ENCODE results near the gene DHX30. TPM values are rescaled to one million over a fixed set of nuclear protein-coding genes. Genes with fewer than 3 reads are reported as not detected.
"Not testable (repeated sequence)": the region's sequence is repeated elsewhere in the genome, so short reads cannot be mapped to it uniquely, and the experiment has no call there.

The DHX30 gene, protein sequence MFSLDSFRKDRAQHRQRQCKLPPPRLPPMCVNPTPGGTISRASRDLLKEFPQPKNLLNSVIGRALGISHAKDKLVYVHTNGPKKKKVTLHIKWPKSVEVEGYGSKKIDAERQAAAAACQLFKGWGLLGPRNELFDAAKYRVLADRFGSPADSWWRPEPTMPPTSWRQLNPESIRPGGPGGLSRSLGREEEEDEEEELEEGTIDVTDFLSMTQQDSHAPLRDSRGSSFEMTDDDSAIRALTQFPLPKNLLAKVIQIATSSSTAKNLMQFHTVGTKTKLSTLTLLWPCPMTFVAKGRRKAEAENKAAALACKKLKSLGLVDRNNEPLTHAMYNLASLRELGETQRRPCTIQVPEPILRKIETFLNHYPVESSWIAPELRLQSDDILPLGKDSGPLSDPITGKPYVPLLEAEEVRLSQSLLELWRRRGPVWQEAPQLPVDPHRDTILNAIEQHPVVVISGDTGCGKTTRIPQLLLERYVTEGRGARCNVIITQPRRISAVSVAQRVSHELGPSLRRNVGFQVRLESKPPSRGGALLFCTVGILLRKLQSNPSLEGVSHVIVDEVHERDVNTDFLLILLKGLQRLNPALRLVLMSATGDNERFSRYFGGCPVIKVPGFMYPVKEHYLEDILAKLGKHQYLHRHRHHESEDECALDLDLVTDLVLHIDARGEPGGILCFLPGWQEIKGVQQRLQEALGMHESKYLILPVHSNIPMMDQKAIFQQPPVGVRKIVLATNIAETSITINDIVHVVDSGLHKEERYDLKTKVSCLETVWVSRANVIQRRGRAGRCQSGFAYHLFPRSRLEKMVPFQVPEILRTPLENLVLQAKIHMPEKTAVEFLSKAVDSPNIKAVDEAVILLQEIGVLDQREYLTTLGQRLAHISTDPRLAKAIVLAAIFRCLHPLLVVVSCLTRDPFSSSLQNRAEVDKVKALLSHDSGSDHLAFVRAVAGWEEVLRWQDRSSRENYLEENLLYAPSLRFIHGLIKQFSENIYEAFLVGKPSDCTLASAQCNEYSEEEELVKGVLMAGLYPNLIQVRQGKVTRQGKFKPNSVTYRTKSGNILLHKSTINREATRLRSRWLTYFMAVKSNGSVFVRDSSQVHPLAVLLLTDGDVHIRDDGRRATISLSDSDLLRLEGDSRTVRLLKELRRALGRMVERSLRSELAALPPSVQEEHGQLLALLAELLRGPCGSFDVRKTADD
- 44.5 TPM for polyA plus RNA-seq
- long read RNA-seq, donor 1, full-length matches to known transcripts = 9 of 9 reads
- long read RNA-seq, donor 1, partial matches to known transcripts = 0 of 9 reads
- long read RNA-seq, donor 1, other reads (novel, unspliced or antisense) = 0 of 9 reads
- long read RNA-seq, donor 2, full-length matches to known transcripts = 8 of 28 reads
- long read RNA-seq, donor 2, partial matches to known transcripts = 20 of 28 reads
- long read RNA-seq, donor 2, other reads (novel, unspliced or antisense) = 0 of 28 reads
- long read RNA-seq, donor 3 = 0 reads
- long read RNA-seq, donor 4, partial matches to known transcripts = 0 of 1 reads
- long read RNA-seq, donor 4, other reads (novel, unspliced or antisense) = 0 of 1 reads
- long read RNA-seq, donor 5, partial matches to known transcripts = 0 of 2 reads
- long read RNA-seq, donor 5, other reads (novel, unspliced or antisense) = 0 of 2 reads
- long read RNA-seq, donor 6, full-length matches to known transcripts = 6 of 15 reads
- long read RNA-seq, donor 6, partial matches to known transcripts = 9 of 15 reads
- long read RNA-seq, donor 6, other reads (novel, unspliced or antisense) = 0 of 15 reads
- long read RNA-seq, donor 7, full-length matches to known transcripts = 8 of 8 reads
- long read RNA-seq, donor 7, partial matches to known transcripts = 0 of 8 reads
- long read RNA-seq, donor 7, other reads (novel, unspliced or antisense) = 0 of 8 reads
- long read RNA-seq, donor 8, full-length matches to known transcripts = 9 of 14 reads
- long read RNA-seq, donor 8, partial matches to known transcripts = 5 of 14 reads
- long read RNA-seq, donor 8, other reads (novel, unspliced or antisense) = 0 of 14 reads
- long read RNA-seq, donor 9, full-length matches to known transcripts = 13 of 23 reads
- long read RNA-seq, donor 9, partial matches to known transcripts = 10 of 23 reads
- long read RNA-seq, donor 9, other reads (novel, unspliced or antisense) = 0 of 23 reads
- long read RNA-seq, donor 10, full-length matches to known transcripts = 12 of 17 reads
- long read RNA-seq, donor 10, partial matches to known transcripts = 5 of 17 reads
- long read RNA-seq, donor 10, other reads (novel, unspliced or antisense) = 0 of 17 reads
- long read RNA-seq, donor 11, partial matches to known transcripts = 0 of 5 reads
- long read RNA-seq, donor 11, other reads (novel, unspliced or antisense) = 0 of 5 reads

- Histone ChIP-seq H3K4me3 (ENCODE audit: low read length) (peak within 1 kb of the TSS; percentile 75), H3K9me3 (ENCODE audit: control insufficient read depth, low read depth, low read length) (no peaks in the 10 kb centered on the region), H3K27me3 (ENCODE audit: control insufficient read depth, insufficient read depth, low read length) (no peaks in the 10 kb centered on the region), H3K4me1 (ENCODE audit: control insufficient read depth, insufficient read depth, low read length) (peaks cover 10% of the 10 kb centered on the region), H3K27ac (ENCODE audit: low read length) (peak within 1 kb of the TSS; percentile 88), H3K36me3 (ENCODE audit: control insufficient read depth, insufficient read depth, low read length) (peaks cover 13% of the 10 kb centered on the region)
- WGBS (ENCODE audit: insufficient coverage, low lambda C conversion rate) = no CpG with 5 or more reads among the region's 90 CpGs
- peak; percentile 88 to 94 for DNase-seq
Observed at GRCh38 chr3:47802734-47803479, at the start of gene DHX30. DHX30 (plus strand) TSS chr3:47803138; CDS start chr3:47810684, 7,546 bp downstream.

DNA sequence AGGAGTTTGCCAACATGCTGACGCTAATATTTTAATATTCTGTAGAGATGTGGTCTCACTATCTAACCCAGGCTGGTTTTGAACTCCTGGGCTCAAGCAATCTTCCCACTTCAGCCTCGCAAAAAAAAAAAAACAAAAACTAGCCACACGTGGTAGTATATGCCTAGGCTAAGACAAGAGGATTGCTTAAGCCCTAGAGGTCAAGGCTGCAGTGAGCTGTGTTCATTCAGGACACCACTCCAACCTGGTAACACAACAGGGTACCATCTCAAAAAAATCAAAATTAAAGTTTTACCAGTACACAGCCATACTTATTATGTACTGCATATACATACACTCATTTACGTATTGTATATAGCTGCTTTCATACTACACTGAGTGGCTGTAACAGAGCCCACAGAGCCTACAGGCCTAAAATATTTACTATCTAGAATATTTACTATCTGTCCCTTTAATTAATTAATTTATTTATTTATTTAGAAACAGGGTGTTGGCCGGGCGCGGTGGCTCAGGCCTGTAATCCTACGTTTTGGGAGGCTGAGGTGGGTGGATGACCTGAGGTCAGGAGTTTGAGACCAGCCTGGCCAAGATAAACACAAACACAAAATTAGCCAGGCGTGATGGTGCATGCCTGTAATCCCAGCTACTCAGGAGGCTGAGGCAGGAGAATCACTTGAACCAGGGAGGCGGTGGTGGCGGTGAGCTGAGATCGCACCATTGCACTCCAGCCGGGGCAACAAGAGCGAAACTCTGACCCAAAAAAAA lies 44.5 kb upstream of the DHX30 start:
- DNase-seq = no peak
- Histone ChIP-seq H3K9me3 (ENCODE audit: control insufficient read depth, low read depth, low read length) (no peaks in the 10 kb centered on the region), H3K4me1 (ENCODE audit: control insufficient read depth, insufficient read depth, low read length) (no peaks in the 10 kb centered on the region), H3K27ac (ENCODE audit: low read length) (no peak overlapping the region), H3K27me3 (ENCODE audit: control insufficient read depth, insufficient read depth, low read length) (no peaks in the 10 kb centered on the region), H3K4me3 (ENCODE audit: low read length) (no peak overlapping the region), H3K36me3 (ENCODE audit: control insufficient read depth, insufficient read depth, low read length) (peaks cover 28% of the 10 kb centered on the region)
- 100% methylated on average over 1 of the region's 14 CpGs for WGBS (ENCODE audit: insufficient coverage, low lambda C conversion rate)

DNA sequence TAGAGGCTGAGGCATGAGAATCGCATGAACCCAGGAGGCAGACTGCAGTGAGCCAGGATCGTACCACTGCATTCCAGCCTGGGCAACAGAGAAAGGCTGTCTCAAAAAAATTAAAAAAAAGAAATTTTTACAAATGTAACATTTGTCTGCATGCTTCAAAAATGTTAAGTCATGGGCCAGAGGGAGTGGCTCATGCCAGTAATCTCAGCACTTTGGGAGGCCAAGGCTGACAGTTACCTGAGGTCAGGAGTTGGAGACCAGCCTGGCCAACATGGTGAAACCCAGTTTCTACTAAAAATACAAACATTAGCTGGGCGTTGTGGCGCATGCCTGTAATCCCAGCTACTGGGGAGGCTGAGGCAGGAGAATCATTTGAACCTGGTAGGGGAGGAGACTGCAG lies 42.7 kb upstream of the DHX30 start:
- not testable (repeated sequence) for H3K27me3 ChIP-seq (ENCODE audit: control insufficient read depth, insufficient read depth, low read length); H3K4me3 ChIP-seq (ENCODE audit: low read length); H3K4me1 ChIP-seq (ENCODE audit: control insufficient read depth, insufficient read depth, low read length); H3K9me3 ChIP-seq (ENCODE audit: control insufficient read depth, low read depth, low read length); H3K27ac ChIP-seq (ENCODE audit: low read length); DNase-seq
- WGBS (ENCODE audit: insufficient coverage, low lambda C conversion rate) = no CpG with 5 or more reads among the region's 4 CpGs
- H3K36me3 ChIP-seq (ENCODE audit: control insufficient read depth, insufficient read depth, low read length) = peaks cover 31% of the 10 kb centered on the region

DNA sequence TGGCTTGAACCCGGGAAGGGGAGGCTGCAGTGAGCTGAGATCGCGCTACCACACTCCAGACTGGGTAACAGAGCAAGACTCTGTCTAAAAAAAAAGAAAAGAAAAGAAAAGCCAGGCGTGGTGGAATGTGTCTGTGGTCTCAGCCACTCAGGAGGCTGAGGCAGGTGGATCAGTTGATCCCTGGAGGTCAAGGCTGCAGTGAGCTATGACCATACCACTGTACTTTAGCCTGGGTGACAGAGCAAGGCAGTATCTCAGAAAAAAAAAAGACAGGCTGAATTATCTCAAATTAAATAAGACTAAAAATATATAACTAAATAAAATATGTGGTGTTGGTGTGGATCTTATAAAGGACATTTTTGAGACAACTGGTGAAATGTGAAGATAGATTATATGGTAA lies 41.9 kb upstream of the DHX30 start:
- Histone ChIP-seq H3K4me1 (ENCODE audit: control insufficient read depth, insufficient read depth, low read length) (no peaks in the 10 kb centered on the region), H3K36me3 (ENCODE audit: control insufficient read depth, insufficient read depth, low read length) (peaks cover 35% of the 10 kb centered on the region), H3K27me3 (ENCODE audit: control insufficient read depth, insufficient read depth, low read length) (no peaks in the 10 kb centered on the region), H3K9me3 (ENCODE audit: control insufficient read depth, low read depth, low read length) (no peaks in the 10 kb centered on the region), H3K4me3 (ENCODE audit: low read length) (no peak overlapping the region), H3K27ac (ENCODE audit: low read length) (no peak overlapping the region)
- DNase-seq = no peak
- 82% methylated on average over 2 of the region's 4 CpGs for WGBS (ENCODE audit: insufficient coverage, low lambda C conversion rate)

DNA sequence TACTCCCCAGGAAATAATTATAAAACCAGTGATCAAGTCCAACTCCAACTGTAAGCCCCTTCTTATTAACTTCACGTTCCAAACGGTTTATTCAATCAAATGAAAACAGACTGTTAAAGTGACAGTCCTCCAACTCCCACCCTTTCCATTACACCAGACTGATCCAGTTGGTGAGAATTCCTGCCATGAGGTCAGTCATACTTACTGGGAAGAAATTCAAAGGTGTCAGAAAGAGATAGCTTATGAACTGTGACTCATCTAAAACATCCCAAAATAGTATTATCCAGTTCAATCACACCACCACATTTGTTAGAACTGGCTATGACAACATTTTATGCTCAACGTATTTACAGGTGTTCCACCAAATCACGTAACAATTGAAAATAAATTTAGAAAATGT lies 40.7 kb upstream of the DHX30 start:
- no peaks in the 10 kb centered on the region for H3K27me3 ChIP-seq (ENCODE audit: control insufficient read depth, insufficient read depth, low read length)
- H3K9me3 ChIP-seq (ENCODE audit: control insufficient read depth, low read depth, low read length) = no peaks in the 10 kb centered on the region
- H3K4me1 ChIP-seq (ENCODE audit: control insufficient read depth, insufficient read depth, low read length) = no peaks in the 10 kb centered on the region
- peaks cover 32% of the 10 kb centered on the region for H3K36me3 ChIP-seq (ENCODE audit: control insufficient read depth, insufficient read depth, low read length)
- WGBS (ENCODE audit: insufficient coverage, low lambda C conversion rate) = no CpG with 5 or more reads among the region's 4 CpGs
- no peak for DNase-seq
- H3K27ac ChIP-seq (ENCODE audit: low read length) = no peak overlapping the region
- no peak overlapping the region for H3K4me3 ChIP-seq (ENCODE audit: low read length)

DNA sequence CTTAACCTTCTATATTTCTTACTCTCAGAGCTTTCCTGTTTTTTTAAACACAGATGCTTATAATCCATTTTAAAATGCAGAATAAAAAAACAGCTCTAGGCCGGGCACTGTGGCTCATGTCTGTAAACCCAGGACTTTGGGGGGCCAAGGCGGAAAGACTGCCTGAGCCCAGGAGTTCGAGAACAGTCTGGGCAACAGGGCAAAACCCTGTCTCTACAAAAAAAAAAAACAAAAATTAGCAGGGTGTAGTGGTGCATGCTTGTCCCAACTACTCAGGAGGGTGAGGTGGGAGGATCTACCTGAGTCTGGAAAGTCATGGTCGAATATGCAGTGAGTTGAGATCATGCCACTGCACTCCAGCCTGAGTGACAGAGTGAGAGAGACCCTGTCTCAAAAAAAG lies 36.8 kb upstream of the DHX30 start:
- peaks cover 37% of the 10 kb centered on the region for H3K36me3 ChIP-seq (ENCODE audit: control insufficient read depth, insufficient read depth, low read length)
- H3K4me3 ChIP-seq (ENCODE audit: low read length) = no peak overlapping the region
- no peaks in the 10 kb centered on the region for H3K9me3 ChIP-seq (ENCODE audit: control insufficient read depth, low read depth, low read length)
- H3K4me1 ChIP-seq (ENCODE audit: control insufficient read depth, insufficient read depth, low read length) = no peaks in the 10 kb centered on the region
- WGBS (ENCODE audit: insufficient coverage, low lambda C conversion rate) = 83% methylated on average over 1 of the region's 4 CpGs
- H3K27ac ChIP-seq (ENCODE audit: low read length) = no peak overlapping the region
- no peaks in the 10 kb centered on the region for H3K27me3 ChIP-seq (ENCODE audit: control insufficient read depth, insufficient read depth, low read length)
- DNase-seq = no peak

DNA sequence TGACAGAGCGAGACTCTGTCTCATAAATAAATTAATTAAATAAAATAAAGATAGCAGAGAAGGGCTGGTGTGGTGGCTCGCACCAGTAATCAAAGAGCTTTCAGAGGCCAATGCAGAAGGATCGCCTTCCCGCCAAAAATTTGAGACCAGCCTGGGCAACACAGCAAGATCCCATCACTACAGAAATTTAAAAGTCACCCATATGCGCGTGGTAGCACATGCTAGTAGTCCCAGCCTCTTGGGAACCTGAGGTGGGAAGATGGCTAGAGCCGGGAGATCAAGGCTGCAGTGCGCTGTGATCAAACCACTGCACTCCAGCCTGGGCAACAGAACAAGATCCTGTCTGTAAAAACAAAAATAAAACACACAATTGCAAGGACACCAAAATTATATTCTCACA lies 30.9 kb upstream of the DHX30 start:
- Histone ChIP-seq H3K4me1 (ENCODE audit: control insufficient read depth, insufficient read depth, low read length) (no peaks in the 10 kb centered on the region), H3K27me3 (ENCODE audit: control insufficient read depth, insufficient read depth, low read length) (no peaks in the 10 kb centered on the region), H3K27ac (ENCODE audit: low read length) (no peak overlapping the region), H3K4me3 (ENCODE audit: low read length) (no peak overlapping the region), H3K9me3 (ENCODE audit: control insufficient read depth, low read depth, low read length) (no peaks in the 10 kb centered on the region), H3K36me3 (ENCODE audit: control insufficient read depth, insufficient read depth, low read length) (peaks cover 25% of the 10 kb centered on the region)
- no CpG with 5 or more reads among the region's 8 CpGs for WGBS (ENCODE audit: insufficient coverage, low lambda C conversion rate)
- DNase-seq = no peak

GRCh38 chr3:47772788-47773187 lies 30.1 kb upstream of the DHX30 start:
- 80% methylated on average over 1 of the region's 8 CpGs for WGBS (ENCODE audit: insufficient coverage, low lambda C conversion rate)
- Histone ChIP-seq H3K36me3 (ENCODE audit: control insufficient read depth, insufficient read depth, low read length) (peaks cover 25% of the 10 kb centered on the region), H3K4me3 (ENCODE audit: low read length) (no peak overlapping the region), H3K9me3 (ENCODE audit: control insufficient read depth, low read depth, low read length) (no peaks in the 10 kb centered on the region), H3K4me1 (ENCODE audit: control insufficient read depth, insufficient read depth, low read length) (no peaks in the 10 kb centered on the region), H3K27ac (ENCODE audit: low read length) (no peak overlapping the region), H3K27me3 (ENCODE audit: control insufficient read depth, insufficient read depth, low read length) (no peaks in the 10 kb centered on the region)
- no peak for DNase-seq

Measured in large intestine (tissue), 12 donors.